Measurements from ENCODE around the gene TOR3A.

TOR3A gene

GRCh38 chr1:179052776-179053175 is 29.1 kb upstream of the TOR3A start:
- TF ChIP-seq EZH2phosphoT487 (IDR thresholded peaks at IDR 0.05; ENCODE audit: borderline replicate concordance, low read length): no peak
- TF ChIP-seq, protein P1, sequence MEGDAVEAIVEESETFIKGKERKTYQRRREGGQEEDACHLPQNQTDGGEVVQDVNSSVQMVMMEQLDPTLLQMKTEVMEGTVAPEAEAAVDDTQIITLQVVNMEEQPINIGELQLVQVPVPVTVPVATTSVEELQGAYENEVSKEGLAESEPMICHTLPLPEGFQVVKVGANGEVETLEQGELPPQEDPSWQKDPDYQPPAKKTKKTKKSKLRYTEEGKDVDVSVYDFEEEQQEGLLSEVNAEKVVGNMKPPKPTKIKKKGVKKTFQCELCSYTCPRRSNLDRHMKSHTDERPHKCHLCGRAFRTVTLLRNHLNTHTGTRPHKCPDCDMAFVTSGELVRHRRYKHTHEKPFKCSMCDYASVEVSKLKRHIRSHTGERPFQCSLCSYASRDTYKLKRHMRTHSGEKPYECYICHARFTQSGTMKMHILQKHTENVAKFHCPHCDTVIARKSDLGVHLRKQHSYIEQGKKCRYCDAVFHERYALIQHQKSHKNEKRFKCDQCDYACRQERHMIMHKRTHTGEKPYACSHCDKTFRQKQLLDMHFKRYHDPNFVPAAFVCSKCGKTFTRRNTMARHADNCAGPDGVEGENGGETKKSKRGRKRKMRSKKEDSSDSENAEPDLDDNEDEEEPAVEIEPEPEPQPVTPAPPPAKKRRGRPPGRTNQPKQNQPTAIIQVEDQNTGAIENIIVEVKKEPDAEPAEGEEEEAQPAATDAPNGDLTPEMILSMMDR (IDR thresholded peaks at IDR 0.05; ENCODE audit: low read depth, low read length, poor library complexity, severe bottlenecking): no peak
- Histone ChIP-seq H3K79me2 (ENCODE audit: control insufficient read depth, low read length) (no peaks in the 10 kb centered on the region), H3K9me2 (replicated peaks; ENCODE audit: control insufficient read depth, low read length) (no peaks in the 10 kb centered on the region), H3K4me3 (ENCODE audit: low read length) (no peak overlapping the region), H3K27me3 (ENCODE audit: control insufficient read depth, low read length) (no peaks in the 10 kb centered on the region), H3K27ac (ENCODE audit: low read depth, low read length) (no peak overlapping the region), H4K20me1 (ENCODE audit: control insufficient read depth, insufficient read depth, low read depth, low read length) (no peaks in the 10 kb centered on the region), H3K4me2 (ENCODE audit: low read length) (no peak overlapping the region), H3F3A (ENCODE audit: control insufficient read depth, insufficient read depth) (no peaks in the 10 kb centered on the region), H3K36me3 (ENCODE audit: control insufficient read depth, low read length) (peaks cover 13% of the 10 kb centered on the region), H3K4me1 (ENCODE audit: control insufficient read depth, low read length) (no peaks in the 10 kb centered on the region), H3K9me3 (ENCODE audit: control insufficient read depth, insufficient read depth, low read length) (no peaks in the 10 kb centered on the region)

- Histone ChIP-seq H3K36me3 (ENCODE audit: control insufficient read depth, low read length) (peaks cover 13% of the 10 kb centered on the region), H3K9me3 (ENCODE audit: control insufficient read depth, insufficient read depth, low read length) (no peaks in the 10 kb centered on the region), H3K4me2 (ENCODE audit: low read length) (no peak overlapping the region), H3K4me1 (ENCODE audit: control insufficient read depth, low read length) (no peaks in the 10 kb centered on the region), H3K27ac (ENCODE audit: low read depth, low read length) (no peak overlapping the region), H3F3A (ENCODE audit: control insufficient read depth, insufficient read depth) (no peaks in the 10 kb centered on the region), H4K20me1 (ENCODE audit: control insufficient read depth, insufficient read depth, low read depth, low read length) (no peaks in the 10 kb centered on the region), H3K9me2 (replicated peaks; ENCODE audit: control insufficient read depth, low read length) (no peaks in the 10 kb centered on the region), H3K4me3 (ENCODE audit: low read length) (no peak overlapping the region), H3K27me3 (ENCODE audit: control insufficient read depth, low read length) (no peaks in the 10 kb centered on the region), H3K79me2 (ENCODE audit: control insufficient read depth, low read length) (no peaks in the 10 kb centered on the region)
- TF ChIP-seq, protein P1 (IDR thresholded peaks at IDR 0.05; ENCODE audit: low read depth, low read length, poor library complexity, severe bottlenecking): no peak
- TF ChIP-seq EZH2phosphoT487 (IDR thresholded peaks at IDR 0.05; ENCODE audit: borderline replicate concordance, low read length): no peak
Observed at GRCh38 chr1:179053486-179053885, 28.4 kb upstream of the TOR3A start.

GRCh38 chr1:179055937-179056336 is 25.9 kb upstream of the TOR3A start:
- H3K9me3 ChIP-seq (ENCODE audit: control insufficient read depth, insufficient read depth, low read length): no peaks in the 10 kb centered on the region
- H3K4me1 ChIP-seq (ENCODE audit: control insufficient read depth, low read length): no peaks in the 10 kb centered on the region
- no peaks in the 10 kb centered on the region for H3F3A ChIP-seq (ENCODE audit: control insufficient read depth, insufficient read depth)
- H3K4me3 ChIP-seq (ENCODE audit: low read length): no peak overlapping the region
- no peak overlapping the region for H3K27ac ChIP-seq (ENCODE audit: low read depth, low read length)
- H3K36me3 ChIP-seq (ENCODE audit: control insufficient read depth, low read length): peaks cover 13% of the 10 kb centered on the region
- H3K9me2 ChIP-seq (replicated peaks; ENCODE audit: control insufficient read depth, low read length): no peaks in the 10 kb centered on the region
- H4K20me1 ChIP-seq (ENCODE audit: control insufficient read depth, insufficient read depth, low read depth, low read length): no peaks in the 10 kb centered on the region
- TF ChIP-seq, protein P1 (IDR thresholded peaks at IDR 0.05; ENCODE audit: low read depth, low read length, poor library complexity, severe bottlenecking): no peak
- TF ChIP-seq EZH2phosphoT487 (IDR thresholded peaks at IDR 0.05; ENCODE audit: borderline replicate concordance, low read length): no peak
- H3K27me3 ChIP-seq (ENCODE audit: control insufficient read depth, low read length): no peaks in the 10 kb centered on the region
- H3K79me2 ChIP-seq (ENCODE audit: control insufficient read depth, low read length): no peaks in the 10 kb centered on the region
- H3K4me2 ChIP-seq (ENCODE audit: low read length): no peak overlapping the region

All from DOHH2 (cell line).